GM12891 (cell line): Measurements from ENCODE around the gene FAM222A.

Experiments used
- DNase-seq: peaks from one replicate; pipeline ENCODE4 v3.0.0; 2011; ENCODE audit warnings: low spot score; ENCODE audit not compliant: insufficient read length
- FAIRE-seq: peaks from 2 replicates; lab custom pipeline; 2011; peaks lifted over from hg19 to GRCh38; lab: Jason Lieb, UNC
- PAX5 ChIP-seq: IDR thresholded peaks from 2 replicates; pipeline ENCODE4 v1.6.1; 2011; ENCODE audit warnings: low read length, moderate library complexity, mild to moderate bottlenecking; ENCODE audit not compliant: insufficient read depth, severe bottlenecking
- POLR2A ChIP-seq: IDR thresholded peaks from 2 replicates; pipeline ENCODE4 v1.6.1; 2011; ENCODE audit warnings: low read depth, low read length, control low read depth
- POLR2AphosphoS5 ChIP-seq: IDR thresholded peaks from 2 replicates; pipeline ENCODE4 v1.6.1; 2011; ENCODE audit warnings: low read depth, low read length, control low read depth
- POU2F2 ChIP-seq: IDR thresholded peaks from 2 replicates; pipeline ENCODE4 v1.6.1; 2011; ENCODE audit warnings: low read depth, mild to moderate bottlenecking, control low read depth, low read length, moderate library complexity
- SPI1 ChIP-seq: IDR thresholded peaks from 2 replicates; pipeline ENCODE4 v1.6.1; 2011; ENCODE audit warnings: low read depth, low read length, control low read depth
- TAF1 ChIP-seq: IDR thresholded peaks from 2 replicates; pipeline ENCODE4 v1.6.1; 2011; ENCODE audit warnings: low read depth, low read length, control low read depth

The FAM222A gene

GRCh38 chr12:109724321-109724892 lies 10.8 kb downstream of the FAM222A start:
- DNase-seq, result no peak
- TF ChIP-seq TAF1 (no peak), POLR2AphosphoS5 (no peak), POLR2A (no peak), PAX5 (no peak), POU2F2 (no peak), SPI1 (no peak)
- no peak for FAIRE-seq

GRCh38 chr12:109725321-109726105 lies 11.9 kb downstream of the FAM222A start:
- no peak for FAIRE-seq
- TF ChIP-seq SPI1 (no peak), POLR2A (no peak), PAX5 (no peak), POLR2AphosphoS5 (no peak), TAF1 (no peak), POU2F2 (no peak)
- DNase-seq, result no peak

GRCh38 chr12:109726106-109726497 lies 12.5 kb downstream of the FAM222A start:
- FAIRE-seq (no peak), DNase-seq (no peak)
- TF ChIP-seq POU2F2 (no peak), POLR2A (no peak), SPI1 (no peak), POLR2AphosphoS5 (no peak), TAF1 (no peak), PAX5 (no peak)

- no peak for TF ChIP-seq TAF1
- TF ChIP-seq POLR2AphosphoS5, result no peak
- no peak for TF ChIP-seq POU2F2
- no peak for TF ChIP-seq POLR2A
- TF ChIP-seq PAX5, result no peak
- TF ChIP-seq SPI1, result no peak
- FAIRE-seq, result no peak
- no peak for DNase-seq
Measured at GRCh38 chr12:109726511-109727038, 12.9 kb downstream of the FAM222A start.

- DNase-seq (no peak), FAIRE-seq (no peak)
- no peak for TF ChIP-seq TAF1
- TF ChIP-seq POU2F2, result no peak
- TF ChIP-seq POLR2A, result no peak
- no peak for TF ChIP-seq SPI1
- TF ChIP-seq POLR2AphosphoS5, result no peak
- TF ChIP-seq PAX5, result no peak
Measured at GRCh38 chr12:109727039-109727723, 13.6 kb downstream of the FAM222A start.

- no peak for DNase-seq
- no peak for FAIRE-seq
Measured at GRCh38 chr12:109727746-109728726, 14.4 kb downstream of the FAM222A start.

GRCh38 chr12:109728921-109729320 lies 15.3 kb downstream of the FAM222A start:
- FAIRE-seq, result no peak
- no peak for TF ChIP-seq POLR2A
- TF ChIP-seq POLR2AphosphoS5, result no peak
- no peak for TF ChIP-seq SPI1
- TF ChIP-seq TAF1, result no peak
- no peak for TF ChIP-seq POU2F2
- TF ChIP-seq PAX5, result no peak
- no peak for DNase-seq

More at GRCh38 chr12:109727746-109728726, 14.4 kb downstream of the FAM222A start:
- TF ChIP-seq POLR2A, result no peak
- TF ChIP-seq POU2F2, result no peak
- TF ChIP-seq PAX5, result no peak
- TF ChIP-seq TAF1, result no peak
- no peak for TF ChIP-seq SPI1
- no peak for TF ChIP-seq POLR2AphosphoS5

- DNase-seq (no peak), FAIRE-seq (no peak)
- TF ChIP-seq POLR2A (no peak), SPI1 (no peak), POLR2AphosphoS5 (no peak), TAF1 (no peak), PAX5 (no peak), POU2F2 (no peak)
Measured at GRCh38 chr12:109729371-109729781, 15.8 kb downstream of the FAM222A start.
